Activated effector memory CD4-positive, alpha-beta T cell treated with Interleukin-2 at 50 U/mL for 16 hours (primary cell): ENCODE measurements around the gene ASH1L.
"Not testable (repeated sequence)": the region's sequence is repeated elsewhere in the genome, so short reads cannot be mapped to it uniquely, and the experiment has no call there.

Experiments used
- DNase-seq: peaks from one replicate; pipeline ENCODE4 v3.0.0-alpha.2; 2020

Gene ASH1L

DNA sequence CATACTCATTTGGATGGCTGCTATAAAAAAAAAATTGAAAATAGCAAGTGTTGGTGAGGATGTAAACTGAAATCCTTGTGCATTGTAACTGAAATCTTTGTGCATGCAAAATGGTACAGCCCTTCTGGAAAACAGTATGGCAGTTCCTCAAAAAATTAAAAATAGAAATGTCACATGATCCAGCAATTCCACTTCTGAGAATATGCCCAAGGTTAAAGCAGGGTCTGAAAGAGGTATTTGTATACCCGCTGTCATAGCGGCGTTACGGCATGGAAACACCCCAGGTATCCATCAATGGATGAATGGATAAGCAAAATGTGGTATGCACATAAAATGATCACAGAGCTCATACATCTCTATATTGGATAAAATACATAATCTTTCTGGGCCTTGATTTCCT, 125.2 kb downstream of the ASH1L start:
- DNase-seq, result no peak

DNA sequence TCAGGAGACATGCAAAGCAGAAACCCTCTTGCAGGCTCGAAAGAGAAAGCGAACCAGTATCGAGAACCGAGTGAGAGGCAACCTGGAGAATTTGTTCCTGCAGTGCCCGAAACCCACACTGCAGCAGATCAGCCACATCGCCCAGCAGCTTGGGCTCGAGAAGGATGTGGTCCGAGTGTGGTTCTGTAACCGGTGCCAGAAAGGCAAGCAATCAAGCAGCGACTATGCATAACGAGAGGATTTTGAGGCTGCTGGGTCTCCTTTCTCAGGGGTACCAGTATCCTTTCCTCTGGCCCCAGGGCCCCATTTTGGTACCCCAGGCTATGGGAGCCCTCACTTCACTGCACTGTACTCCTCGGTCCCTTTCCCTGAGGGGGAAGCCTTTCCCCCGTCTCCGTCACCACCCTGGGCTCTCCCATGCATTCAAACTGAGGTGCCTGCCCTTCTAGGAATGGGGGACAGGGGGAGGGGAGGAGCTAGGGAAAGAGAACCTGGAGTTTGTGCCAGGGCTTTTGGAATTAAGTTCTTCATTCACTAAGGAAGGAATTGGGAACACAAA, 128.7 kb downstream of the ASH1L start:
- not testable (repeated sequence) for DNase-seq

DNA sequence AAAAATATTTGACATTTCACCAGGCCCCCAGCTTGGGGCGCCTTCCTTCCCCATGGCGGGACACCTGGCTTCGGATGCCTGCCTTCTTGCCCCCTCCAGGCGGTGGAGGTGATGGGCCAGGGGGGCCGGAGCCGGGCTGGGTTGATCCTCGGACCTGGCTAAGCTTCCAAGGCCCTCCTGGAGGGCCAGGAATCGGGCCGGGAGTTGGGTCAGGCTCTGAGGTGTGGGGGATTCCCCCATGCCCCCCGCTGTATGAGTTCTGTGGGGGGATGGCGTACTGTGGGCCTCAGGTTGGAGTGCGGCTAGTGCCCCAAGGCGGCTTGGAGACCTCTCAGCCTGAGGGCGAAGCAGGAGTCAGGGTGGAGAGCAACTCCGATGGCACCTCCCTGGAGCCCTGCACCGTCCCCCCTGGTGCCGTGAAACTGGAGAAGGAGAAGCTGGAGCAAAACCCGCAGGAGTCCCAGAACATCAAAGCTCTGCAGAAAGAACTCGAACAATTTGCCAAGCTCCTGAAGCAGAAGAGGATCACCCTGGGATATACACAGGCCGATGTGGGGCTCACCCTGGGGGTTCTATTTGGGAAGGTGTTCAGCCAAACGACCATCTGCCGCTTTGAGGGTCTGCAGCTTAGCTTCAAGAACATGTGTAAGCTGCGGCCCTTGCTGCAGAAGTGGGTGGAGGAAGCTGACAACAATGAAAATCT, 129.3 kb downstream of the ASH1L start:
- DNase-seq, result not testable (repeated sequence)

DNA sequence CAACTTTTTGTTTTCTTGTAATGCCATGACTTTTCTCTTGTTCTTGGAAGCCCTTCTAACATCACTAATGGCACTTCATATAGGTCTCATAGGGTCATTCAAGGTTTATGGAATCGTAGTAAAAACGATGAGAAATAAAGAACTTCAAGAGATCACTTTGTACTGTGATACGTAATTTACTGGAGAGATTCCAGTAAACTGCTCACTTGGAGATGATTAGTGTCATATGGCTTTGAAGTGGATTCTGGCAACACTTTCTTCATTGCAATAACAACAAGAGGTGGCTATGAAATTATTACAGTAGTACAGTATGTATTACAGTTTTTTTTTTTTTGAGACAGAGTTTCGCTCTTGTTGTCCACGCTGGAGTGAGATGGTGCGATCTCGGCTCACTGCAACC, 138.5 kb downstream of the ASH1L start:
- no peak for DNase-seq

DNA sequence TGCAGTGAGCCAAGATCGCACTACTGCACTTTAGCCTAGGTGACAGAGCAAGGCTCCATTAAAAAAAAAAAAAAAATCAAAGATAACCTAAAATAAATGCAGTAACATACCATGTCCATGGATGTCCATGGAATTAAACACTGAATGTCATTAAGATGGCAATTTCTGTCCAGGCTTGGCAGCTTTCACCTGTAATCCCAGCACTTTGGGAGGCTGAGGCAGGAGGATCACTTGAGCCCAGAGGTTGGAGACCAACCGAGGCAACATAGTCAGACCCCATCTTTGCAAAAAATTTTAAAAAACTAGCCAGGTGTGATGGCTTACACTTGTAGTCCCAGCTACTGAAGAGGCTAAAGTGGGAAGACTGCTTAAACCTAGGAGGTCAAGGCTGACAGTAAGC, 141.8 kb downstream of the ASH1L start:
- no peak for DNase-seq

DNA sequence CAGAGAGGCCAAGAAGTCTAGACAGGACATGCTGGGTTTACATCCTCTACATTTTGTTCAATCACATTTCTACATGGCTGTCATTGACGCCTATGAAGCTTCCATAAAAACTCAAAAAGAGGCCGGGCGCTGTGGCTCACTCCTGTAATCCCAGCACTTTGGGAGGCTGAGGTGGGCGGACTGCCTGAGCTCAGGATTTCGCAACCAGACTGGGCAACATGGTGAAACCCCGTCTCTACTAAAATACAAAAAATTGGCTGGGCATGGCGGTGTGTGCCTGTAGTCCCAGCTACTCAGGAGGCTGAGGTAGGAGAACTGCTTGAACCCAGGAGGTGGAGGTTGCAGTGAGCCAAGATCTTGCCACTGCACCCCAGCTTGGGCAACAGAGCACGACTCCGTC, 150.8 kb downstream of the ASH1L start:
- not testable (repeated sequence) for DNase-seq

DNA sequence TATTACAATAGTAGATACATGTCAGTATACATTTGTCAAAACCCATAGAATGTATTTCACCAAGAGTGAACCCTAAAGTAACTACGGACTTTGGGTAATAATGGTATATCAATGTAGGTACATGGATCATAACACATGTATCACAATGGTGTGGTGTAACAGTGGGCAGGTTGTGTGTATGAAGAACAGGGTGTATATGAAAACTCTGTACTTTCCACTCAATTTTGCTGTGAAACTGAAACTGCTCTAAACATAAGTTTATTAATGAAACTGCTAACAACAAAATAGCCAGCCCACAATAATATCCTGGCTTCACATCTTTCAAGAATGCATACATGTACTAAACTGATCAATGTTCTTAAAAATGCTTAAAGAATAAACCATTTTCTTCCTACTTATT, 151.7 kb downstream of the ASH1L start:
- no peak for DNase-seq

DNA sequence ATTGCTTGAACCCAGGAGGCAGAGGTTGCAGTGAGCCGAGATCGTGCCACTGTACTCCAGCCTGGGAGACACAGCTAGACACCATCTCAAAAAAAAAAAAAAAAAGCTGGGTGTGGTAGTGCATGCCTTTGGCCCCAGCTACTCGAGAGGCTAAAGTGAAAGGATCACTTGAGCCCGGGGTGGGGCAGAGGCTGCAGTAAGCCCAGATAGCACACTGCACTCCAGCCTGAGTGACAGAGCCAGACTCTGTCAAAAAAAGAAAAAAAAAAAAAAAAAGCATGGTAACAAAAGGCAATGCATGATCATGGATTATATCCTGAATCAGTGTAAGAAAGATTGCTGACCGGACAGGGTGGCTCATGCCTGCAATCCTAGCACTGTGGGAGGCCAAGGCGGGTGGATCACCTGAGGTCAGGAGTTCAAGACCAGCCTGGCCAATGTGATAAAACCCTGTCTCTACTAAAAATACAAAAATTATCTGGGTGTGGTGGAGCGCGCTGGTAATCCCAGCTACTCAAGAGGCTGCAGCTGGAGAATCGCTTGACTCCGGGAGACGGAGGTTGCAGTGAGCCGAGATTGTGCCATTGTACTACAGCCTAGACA, 165.6 kb downstream of the ASH1L start:
- DNase-seq, result no peak

DNA sequence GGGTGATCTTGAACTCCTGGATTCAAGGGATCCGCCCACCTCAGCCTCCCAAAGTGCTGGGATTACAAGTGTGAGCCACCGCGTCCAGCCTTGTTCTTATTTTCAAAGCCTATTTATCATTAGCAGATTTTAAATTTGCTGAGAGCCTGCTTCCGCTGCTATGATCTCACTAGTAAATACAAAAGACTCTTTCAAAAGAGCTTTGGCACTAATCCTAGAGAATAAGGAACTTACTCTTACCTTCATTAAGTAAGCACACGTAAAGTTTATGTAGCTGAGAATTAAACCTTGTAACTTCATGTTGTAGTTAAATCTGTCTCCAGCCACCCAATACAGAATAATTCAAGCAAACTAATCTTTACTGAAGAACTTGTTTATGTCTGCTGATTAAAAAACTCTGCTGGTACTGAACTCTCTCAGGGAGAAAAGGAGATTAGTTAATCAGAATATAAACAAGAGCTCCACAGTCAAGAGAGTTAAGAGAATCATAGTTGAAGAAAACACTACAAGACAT, 169.6 kb downstream of the ASH1L start:
- DNase-seq, result no peak

DNA sequence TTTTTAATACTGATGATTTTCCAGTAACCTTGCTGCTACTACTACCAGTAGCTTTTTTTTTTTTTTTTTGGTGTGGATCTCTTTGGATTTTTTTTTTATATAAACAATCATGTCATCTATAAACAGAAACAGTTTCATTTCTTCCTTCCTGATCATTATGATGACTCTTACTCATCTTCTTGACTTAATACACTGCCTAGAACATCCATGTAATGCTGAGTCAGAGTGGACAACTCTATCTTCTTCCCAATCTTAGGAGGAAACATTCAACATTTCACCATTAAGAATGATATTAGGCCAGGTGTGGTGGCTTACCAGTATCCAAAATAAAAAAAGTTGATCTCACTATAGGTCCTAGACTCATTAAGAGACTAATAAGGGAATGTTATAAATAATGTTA, 172.8 kb downstream of the ASH1L start:
- no peak for DNase-seq

DNA sequence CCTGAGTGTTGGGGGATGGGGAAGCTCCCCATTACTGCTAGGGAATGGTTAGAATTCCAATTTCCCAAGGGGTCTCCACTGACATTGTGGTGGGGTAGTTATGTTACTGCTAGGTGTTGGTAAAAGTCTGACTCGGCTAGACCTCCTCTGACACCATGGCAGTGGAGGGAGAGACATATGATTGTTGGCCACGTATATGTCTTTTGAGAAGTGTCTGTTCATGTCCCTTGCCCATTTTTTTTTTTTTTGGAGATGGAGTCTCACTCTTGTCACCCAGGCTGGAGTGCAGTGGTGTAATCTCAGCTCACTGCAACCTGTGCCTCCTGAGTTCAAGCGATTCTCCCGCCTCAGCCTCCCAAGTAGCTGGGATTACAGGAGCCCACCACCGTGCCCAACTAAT, 176.8 kb downstream of the ASH1L start:
- not testable (repeated sequence) for DNase-seq

DNA sequence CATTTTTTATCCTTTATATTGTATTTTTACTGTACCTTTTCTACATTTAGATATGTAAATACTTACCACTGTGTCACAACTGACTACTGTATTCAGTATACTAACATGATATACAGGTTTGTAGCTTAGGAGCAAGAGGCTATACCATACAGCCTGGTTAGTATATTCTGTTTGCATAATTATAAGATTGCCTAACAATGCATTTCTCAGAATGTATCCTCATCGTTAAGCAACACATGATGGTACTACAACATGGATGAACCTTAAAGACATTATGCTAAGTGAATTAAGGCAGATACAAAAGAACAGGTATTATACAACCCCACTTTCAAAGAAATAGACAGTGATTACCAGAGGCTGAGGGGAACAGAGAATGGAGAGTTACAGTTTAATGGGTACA, 179.2 kb downstream of the ASH1L start:
- DNase-seq, result no peak

DNA sequence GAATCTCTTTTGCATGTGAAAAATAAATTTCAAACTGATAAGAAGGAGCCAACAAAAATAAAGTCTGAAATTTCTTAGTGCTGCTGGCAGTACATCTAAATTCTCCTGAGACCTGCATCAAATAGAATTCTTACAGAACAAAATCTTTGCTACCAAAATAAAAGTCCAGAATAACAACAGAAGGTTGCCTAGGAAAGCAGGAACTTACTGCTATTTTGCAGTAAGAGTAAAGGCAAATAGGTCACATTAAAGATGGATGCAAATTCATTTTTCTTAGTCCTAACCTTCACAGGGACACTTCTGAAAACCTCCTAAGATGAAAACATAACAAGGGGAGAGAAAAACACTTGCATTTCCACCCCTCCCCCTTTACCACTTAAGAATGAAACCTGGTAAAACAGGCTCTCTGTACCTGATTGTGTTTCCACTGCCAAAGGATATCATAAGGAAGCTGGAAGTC, 182.9 kb downstream of the ASH1L start:
- DNase-seq, result no peak

DNA sequence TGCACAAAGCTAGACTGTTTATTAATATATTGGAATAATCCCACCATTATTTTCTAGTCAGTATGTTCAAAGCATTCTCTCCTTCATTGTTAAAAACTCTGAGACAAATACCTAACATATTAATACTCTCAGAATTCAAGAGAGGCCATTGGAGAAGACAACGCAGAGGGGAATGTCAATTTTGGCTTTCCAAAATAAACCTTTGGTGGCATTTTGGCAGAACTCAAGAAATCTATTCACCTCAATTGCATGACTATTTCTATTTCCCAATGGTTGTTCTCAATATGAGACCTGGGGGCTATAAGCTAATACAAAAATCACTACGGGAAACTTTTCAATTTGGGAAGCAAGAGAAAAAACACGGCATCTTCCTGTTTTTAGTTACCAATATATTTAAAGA, 183.4 kb downstream of the ASH1L start:
- DNase-seq, result no peak

DNA sequence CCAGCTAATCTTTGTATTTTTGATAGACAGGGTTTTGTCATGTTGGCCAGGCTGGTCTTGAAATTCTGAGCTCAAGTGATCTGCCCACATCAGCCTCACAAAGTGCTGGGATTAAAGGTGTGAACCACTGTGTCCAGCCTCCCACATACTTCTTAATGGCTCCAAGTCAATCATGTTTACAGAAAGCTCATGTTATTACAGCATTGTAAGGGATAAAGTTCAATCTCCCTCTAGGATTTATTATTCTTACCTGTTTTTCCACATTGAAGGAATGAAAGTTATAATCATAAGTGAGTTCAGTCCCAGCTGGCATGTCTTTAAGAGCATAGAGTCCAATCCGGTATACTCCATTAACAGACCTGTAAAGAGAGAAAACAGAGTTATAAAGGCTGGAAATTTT, 202.6 kb downstream of the ASH1L start:
- DNase-seq, result no peak

DNA sequence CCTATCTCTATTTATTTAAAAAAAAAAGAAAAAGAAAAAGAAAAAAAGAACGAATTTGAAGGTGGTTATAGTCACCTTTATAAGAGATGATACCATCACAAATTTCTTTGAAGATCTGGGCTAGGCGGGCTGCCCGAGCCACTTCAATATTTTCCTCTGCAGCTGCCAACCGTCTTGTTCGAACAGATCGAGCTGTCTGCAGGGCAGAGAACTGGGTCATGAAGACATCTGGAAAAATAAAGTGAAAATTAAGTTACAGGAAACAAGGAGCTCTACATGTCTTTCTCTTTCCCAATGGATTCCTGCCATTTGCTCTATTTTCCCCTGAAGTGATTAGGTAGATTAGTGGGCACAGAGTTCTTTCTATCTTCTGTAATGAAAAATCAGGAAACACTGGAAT, 210.0 kb downstream of the ASH1L start:
- no peak for DNase-seq

DNA sequence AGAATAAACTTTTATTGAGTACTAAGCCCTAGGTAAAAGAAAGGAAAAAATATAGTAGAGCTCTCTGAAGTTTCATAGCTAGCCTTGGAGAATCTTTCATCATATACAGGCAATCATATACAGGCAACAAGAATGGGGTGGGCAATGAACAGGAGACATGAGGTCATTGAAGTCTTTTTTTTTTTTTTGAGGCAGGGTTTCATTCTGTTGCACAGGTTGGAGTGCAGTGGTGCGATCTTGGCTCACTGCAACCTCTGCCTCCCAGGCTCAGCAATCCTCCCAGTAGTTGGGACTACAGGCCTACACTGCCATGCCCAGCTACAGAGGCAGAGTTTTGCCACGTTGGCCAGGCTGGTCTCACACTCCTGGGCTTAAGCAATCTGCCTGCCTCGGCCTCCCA, 219.8 kb downstream of the ASH1L start:
- no peak for DNase-seq

DNA sequence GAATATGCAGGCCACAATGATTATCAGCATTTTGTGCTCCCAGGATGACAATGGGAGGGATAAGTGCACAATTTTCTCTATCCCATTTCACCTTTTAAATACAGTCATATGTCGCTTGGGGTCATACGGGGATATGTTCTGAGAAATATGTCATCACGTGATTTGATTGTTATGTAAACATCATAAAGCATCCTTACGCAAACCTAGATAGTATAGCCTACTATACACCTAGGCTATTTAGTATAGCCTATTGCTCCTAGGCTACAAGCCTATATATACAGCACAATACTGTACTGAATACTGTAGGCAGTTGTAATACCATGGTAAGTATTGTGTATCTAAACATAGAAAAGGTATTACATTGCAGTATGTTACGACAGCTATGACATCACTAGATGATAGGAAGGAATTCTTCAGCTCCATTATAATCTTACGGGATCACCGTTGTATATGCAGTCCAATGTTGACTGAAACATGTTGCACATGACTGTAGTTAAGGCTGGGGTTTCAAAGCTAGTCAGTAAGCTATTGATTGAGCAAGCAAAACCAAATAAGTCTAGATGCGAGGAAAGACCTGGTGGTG, 223.0 kb downstream of the ASH1L start:
- no peak for DNase-seq

DNA sequence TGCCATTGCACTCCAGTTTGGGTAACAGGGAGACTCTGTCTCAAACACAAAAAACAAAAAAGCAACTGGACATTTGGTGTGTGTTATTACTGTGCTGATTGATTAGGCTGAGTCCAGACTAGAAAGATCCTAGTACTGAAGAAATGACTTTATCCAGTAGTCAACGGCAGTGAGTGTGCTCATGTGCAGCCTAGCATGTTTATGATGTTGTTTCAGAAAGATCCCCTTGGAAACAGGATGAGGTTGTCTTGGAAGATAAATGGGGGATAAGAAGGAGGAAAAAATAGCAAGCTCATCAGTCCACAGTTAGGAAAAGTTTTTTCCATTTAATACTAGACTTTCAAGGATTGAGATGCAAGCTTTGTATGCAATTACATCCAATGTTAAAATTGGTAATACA, 227.6 kb downstream of the ASH1L start:
- no peak for DNase-seq

DNA sequence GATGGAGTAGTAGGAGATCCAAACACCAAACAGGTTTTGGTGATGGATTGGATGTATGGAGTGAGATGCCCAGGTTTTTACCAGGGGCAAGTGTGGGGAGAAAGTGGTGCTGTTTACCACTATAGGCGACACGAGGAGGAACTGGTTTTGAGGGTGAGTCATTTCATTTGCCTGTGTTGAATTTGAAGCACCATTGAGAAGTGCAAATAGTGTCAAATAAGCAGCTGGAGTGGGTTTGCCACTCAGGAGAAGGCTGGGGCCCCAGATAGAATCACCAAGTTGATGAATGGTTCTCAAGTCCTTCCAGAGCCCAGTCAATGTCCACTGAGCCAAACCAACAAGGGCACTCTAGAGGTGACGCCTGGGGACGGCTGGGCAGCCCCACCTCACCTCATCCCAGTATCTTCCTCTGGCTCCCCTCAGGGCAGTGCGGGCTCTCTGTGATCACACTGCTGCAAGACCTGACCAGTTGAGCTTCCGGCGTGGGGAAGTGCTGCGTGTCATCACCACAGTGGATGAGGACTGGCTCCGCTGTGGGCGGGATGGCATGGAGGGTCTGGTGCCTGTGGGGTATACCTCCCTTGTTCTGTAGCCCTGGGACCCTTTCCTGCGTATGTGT, 232.5 kb downstream of the ASH1L start:
- no peak for DNase-seq

DNA sequence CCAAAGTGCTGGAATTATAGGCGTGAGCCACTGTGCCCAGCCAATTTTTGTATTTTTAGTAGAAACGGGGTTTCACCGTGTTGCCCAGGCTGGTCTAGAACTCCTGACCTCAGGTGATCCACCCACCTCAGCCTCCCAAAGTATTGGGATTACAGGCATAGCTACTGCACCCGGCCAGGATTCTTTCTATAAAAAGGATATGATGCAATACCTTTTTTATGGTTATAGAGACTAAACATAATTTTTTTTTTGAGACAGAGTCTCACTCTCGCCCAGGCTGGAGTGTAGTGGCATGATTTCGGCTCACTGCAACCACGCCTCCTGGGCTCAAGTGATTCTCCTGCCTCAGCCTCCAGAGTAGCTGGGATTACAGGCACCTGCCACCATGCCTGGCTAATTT, 233.7 kb downstream of the ASH1L start:
- not testable (repeated sequence) for DNase-seq

DNA sequence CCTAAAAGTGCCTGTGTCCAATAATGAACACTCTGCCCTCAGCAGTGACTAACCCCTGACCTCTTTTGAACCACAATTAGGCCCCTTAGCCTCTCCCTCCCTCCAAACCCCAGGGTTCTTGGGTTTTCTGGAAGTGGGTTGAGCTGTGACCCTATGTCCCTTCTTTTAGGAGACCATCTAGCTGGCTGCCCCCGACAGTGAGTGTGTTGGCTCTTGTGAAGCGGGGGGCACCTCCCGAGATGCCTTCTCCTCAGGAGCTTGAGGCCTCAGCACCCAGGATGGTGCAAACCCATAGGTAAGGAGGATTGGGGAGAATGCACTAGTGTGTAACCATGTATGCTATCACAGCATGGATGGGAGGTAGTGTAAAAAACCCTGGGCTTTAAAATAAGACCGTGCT, 234.6 kb downstream of the ASH1L start:
- DNase-seq, result no peak

DNA sequence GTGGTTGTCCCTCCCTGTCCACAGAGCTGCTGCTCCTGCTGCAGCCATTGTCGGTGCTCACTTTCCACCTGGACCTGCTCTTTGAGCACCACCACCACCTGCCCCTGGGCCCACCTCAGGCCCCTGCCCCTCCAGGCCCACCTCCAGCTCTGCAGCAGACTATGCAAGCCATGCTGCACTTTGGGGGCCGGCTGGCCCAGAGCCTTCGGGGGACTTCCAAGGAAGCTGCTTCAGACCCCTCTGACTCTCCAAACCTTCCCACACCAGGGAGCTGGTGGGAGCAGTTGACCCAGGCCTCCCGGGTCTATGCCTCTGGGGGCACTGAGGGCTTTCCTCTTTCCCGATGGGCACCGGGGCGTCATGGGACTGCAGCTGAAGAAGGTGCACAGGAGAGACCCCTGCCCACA, 236.0 kb downstream of the ASH1L start:
- no peak for DNase-seq
